D721Med (cell line): ENCODE data around the gene FOXD4.
"Not testable (repeated sequence)": the region's sequence is repeated elsewhere in the genome, so short reads cannot be mapped to it uniquely, and the experiment has no call there.

Experiments
- DNase-seq: peaks from one replicate; pipeline ENCODE4 v3.0.0; 2011; ENCODE audit warnings: low spot score; ENCODE audit not compliant: insufficient read length
- FAIRE-seq: peaks from 2 replicates; lab custom pipeline; 2011; peaks lifted over from hg19 to GRCh38; lab: Jason Lieb, UNC

Gene FOXD4

GRCh38 chr9:117995-118467 lies at the start of gene FOXD4:
Gene FOXD4 (minus strand): TSS chr9:118417. CDS start chr9:118119, 298 bp downstream.
- not testable (repeated sequence) for DNase-seq, FAIRE-seq

GRCh38 chr9:159871-160270 lies 41.7 kb upstream of the FOXD4 start:
- FAIRE-seq, DNase-seq: not testable (repeated sequence)

GRCh38 chr9:151173-151572 lies 33.0 kb upstream of the FOXD4 start:
- not testable (repeated sequence) for DNase-seq, FAIRE-seq

- not testable (repeated sequence) for DNase-seq, FAIRE-seq
Measured at GRCh38 chr9:139880-140279, 21.7 kb upstream of the FOXD4 start.

GRCh38 chr9:117144-117994 lies 848 bp downstream of the FOXD4 start:
- not testable (repeated sequence) for DNase-seq, FAIRE-seq

GRCh38 chr9:116239-117077 lies 1.8 kb downstream of the FOXD4 start:
- FAIRE-seq, DNase-seq: not testable (repeated sequence)

- not testable (repeated sequence) for FAIRE-seq, DNase-seq
Measured at GRCh38 chr9:115118-115451, 3.1 kb downstream of the FOXD4 start.

- FAIRE-seq, DNase-seq: not testable (repeated sequence)
Measured at GRCh38 chr9:114267-115117, 3.7 kb downstream of the FOXD4 start.

- FAIRE-seq, DNase-seq: not testable (repeated sequence)
Measured at GRCh38 chr9:113468-114266, 4.5 kb downstream of the FOXD4 start.

GRCh38 chr9:112589-113467 lies 5.4 kb downstream of the FOXD4 start:
- not testable (repeated sequence) for FAIRE-seq, DNase-seq

GRCh38 chr9:110672-111071 lies 7.5 kb downstream of the FOXD4 start:
- DNase-seq, FAIRE-seq: not testable (repeated sequence)

- not testable (repeated sequence) for DNase-seq, FAIRE-seq
Measured at GRCh38 chr9:109540-109939, 8.7 kb downstream of the FOXD4 start.

- not testable (repeated sequence) for FAIRE-seq, DNase-seq
Measured at GRCh38 chr9:108742-109495, 9.3 kb downstream of the FOXD4 start.

- FAIRE-seq, DNase-seq: not testable (repeated sequence)
Measured at GRCh38 chr9:105991-106390, 12.2 kb downstream of the FOXD4 start.

- not testable (repeated sequence) for FAIRE-seq
Measured at GRCh38 chr9:100430-100829, 17.8 kb downstream of the FOXD4 start.

GRCh38 chr9:99867-100266 lies 18.4 kb downstream of the FOXD4 start:
- not testable (repeated sequence) for FAIRE-seq, DNase-seq

More at GRCh38 chr9:100430-100829, 17.8 kb downstream of the FOXD4 start:
- not testable (repeated sequence) for DNase-seq

GRCh38 chr9:98775-99174 lies 19.4 kb downstream of the FOXD4 start:
- DNase-seq, FAIRE-seq: not testable (repeated sequence)
